Choroid plexus epithelial cell (primary cell): ENCODE data around the gene SH3D19.

Experiments
- DNase-seq: peaks from one replicate; pipeline ENCODE4 v3.0.0-alpha.2; 2010; ENCODE audit warnings: low read depth
- H3K4me3 ChIP-seq: 2 replicates; pipeline ENCODE4 v1.5.1; 2011; ENCODE audit warnings: low read depth, mild to moderate bottlenecking, control low read depth, low read length, moderate library complexity
- TF ChIP-seq, protein P1 (sequence below): conservative IDR thresholded peaks from 2 replicates; pipeline ENCODE4 v1.5.1; 2011; ENCODE audit warnings: low read depth, mild to moderate bottlenecking, control low read depth, inconsistent platforms, low read length, moderate library complexity

Gene SH3D19

GRCh38 chr4:151219948-151220347 is 105.5 kb downstream of the SH3D19 start:
- H3K4me3 ChIP-seq, result no peak overlapping the region
- TF ChIP-seq, protein P1, sequence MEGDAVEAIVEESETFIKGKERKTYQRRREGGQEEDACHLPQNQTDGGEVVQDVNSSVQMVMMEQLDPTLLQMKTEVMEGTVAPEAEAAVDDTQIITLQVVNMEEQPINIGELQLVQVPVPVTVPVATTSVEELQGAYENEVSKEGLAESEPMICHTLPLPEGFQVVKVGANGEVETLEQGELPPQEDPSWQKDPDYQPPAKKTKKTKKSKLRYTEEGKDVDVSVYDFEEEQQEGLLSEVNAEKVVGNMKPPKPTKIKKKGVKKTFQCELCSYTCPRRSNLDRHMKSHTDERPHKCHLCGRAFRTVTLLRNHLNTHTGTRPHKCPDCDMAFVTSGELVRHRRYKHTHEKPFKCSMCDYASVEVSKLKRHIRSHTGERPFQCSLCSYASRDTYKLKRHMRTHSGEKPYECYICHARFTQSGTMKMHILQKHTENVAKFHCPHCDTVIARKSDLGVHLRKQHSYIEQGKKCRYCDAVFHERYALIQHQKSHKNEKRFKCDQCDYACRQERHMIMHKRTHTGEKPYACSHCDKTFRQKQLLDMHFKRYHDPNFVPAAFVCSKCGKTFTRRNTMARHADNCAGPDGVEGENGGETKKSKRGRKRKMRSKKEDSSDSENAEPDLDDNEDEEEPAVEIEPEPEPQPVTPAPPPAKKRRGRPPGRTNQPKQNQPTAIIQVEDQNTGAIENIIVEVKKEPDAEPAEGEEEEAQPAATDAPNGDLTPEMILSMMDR, result no peak
- no peak for DNase-seq

GRCh38 chr4:151219091-151219490 is 106.3 kb downstream of the SH3D19 start:
- TF ChIP-seq, protein P1, result no peak

DNA sequence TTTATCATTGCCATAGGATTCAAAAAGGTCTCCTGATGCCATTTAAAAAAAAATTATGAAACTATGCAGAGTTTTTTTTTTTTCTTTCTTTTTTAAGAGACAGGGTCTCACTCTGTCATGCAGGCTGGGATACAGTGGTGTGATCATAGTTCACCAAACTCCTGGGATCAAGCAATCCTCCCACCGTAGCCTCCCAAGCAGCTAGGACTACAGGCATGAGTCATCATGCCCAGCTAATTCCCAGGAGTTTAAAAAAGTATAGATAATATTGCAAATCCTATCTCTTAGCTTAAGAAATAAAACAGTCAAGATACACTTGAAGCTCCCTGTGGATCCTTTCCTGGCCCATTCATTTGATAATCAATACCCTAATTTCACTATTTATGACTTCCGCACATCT is 107.1 kb downstream of the SH3D19 start:
- DNase-seq, result peak; percentile 50
- TF ChIP-seq, protein P1, result no peak
- no peak overlapping the region for H3K4me3 ChIP-seq

More at GRCh38 chr4:151219091-151219490, 106.3 kb downstream of the SH3D19 start:
- DNase-seq, result no peak
- H3K4me3 ChIP-seq, result no peak overlapping the region

- H3K4me3 ChIP-seq, result no peak overlapping the region
- DNase-seq, result no peak
- TF ChIP-seq, protein P1, result no peak
These were observed 108.1 kb downstream of the SH3D19 start for GRCh38 chr4:151217326-151217725.

- TF ChIP-seq, protein P1, result no peak
- H3K4me3 ChIP-seq, result no peak overlapping the region
- no peak for DNase-seq
These were observed 110.1 kb downstream of the SH3D19 start for GRCh38 chr4:151215295-151215694.

GRCh38 chr4:151207868-151208267 is 117.5 kb downstream of the SH3D19 start:
- DNase-seq, result no peak
- no peak overlapping the region for H3K4me3 ChIP-seq
- TF ChIP-seq, protein P1, result no peak

DNA sequence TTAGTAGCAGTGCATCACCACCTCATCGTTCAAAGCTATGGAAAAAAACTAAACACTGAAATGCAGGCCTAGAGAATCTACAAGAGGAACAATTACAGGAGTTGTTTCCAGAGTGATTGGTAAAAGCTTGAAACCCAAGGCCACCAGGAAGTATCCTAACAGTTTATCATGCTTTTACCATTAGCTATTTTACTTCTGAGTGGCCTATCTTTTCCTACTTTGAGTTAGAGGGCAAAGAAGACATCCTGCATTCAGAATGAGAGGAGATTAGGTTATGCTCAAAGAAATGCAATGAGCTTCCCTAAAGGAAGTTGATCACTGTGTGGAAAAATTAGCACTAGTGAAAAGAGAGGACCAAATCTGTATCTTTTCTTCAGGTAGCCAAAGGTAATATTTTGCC is 118.2 kb downstream of the SH3D19 start:
- no peak for DNase-seq
- H3K4me3 ChIP-seq, result no peak overlapping the region
- TF ChIP-seq, protein P1, result no peak
